DND-41 (cell line): ENCODE measurements around the gene CARMIL1.

ENCODE experiments used
- ATAC-seq: fragments of 200-7000 bp; cut with Tn5 transposase; 3 replicates; pipeline ENCODE4 v1.9.1; 2021; ENCODE audit warnings: low read depth; ENCODE audit not compliant: insufficient read depth
- DNase-seq: peaks from one replicate; pipeline ENCODE4 v3.0.0-alpha.2; 2020
- H2AFZ ChIP-seq: 2 replicates; pipeline ENCODE4 v1.6.0; 2012; ENCODE audit warnings: low read depth, low read length
- H3K27ac ChIP-seq: 2 replicates; pipeline ENCODE4 v1.5.1; 2012; ENCODE audit warnings: low read length, inconsistent platforms
- H3K27me3 ChIP-seq: fragments of 200-600 bp; sonication (generic); 2 replicates; pipeline ENCODE4 v1.6.0; 2012; ENCODE audit warnings: low read length, mild to moderate bottlenecking, inconsistent platforms; ENCODE audit not compliant: insufficient read depth, poor library complexity
- H3K36me3 ChIP-seq: 2 replicates; pipeline ENCODE4 v1.5.1; 2012; ENCODE audit warnings: low read length, inconsistent platforms; ENCODE audit not compliant: insufficient read depth
- H3K4me1 ChIP-seq: 2 replicates; pipeline ENCODE4 v1.5.1; 2012; ENCODE audit warnings: mild to moderate bottlenecking, low read length; ENCODE audit not compliant: insufficient read depth
- H3K4me2 ChIP-seq: 2 replicates; pipeline ENCODE4 v1.6.0; 2012; ENCODE audit warnings: mild to moderate bottlenecking, moderate library complexity, low read length, inconsistent platforms; ENCODE audit not compliant: insufficient read depth
- H3K4me3 ChIP-seq, 2 experiments: fragments of 200-600 bp in 1 of 2; shearing (Covaris generic) in 1 of 2; 2 replicates each; pipeline ENCODE4 v1.5.1; 2012 to 2016; ENCODE audit warnings: inconsistent platforms in 2 of 2, low read length in 2 of 2, mild to moderate bottlenecking in 2 of 2, low read depth in 1 of 2, moderate library complexity in 1 of 2
- H3K79me2 ChIP-seq: 2 replicates; pipeline ENCODE4 v1.6.0; 2012; ENCODE audit warnings: low read length, inconsistent platforms; ENCODE audit not compliant: insufficient read depth
- H3K9ac ChIP-seq: 2 replicates; pipeline ENCODE4 v1.6.0; 2012; ENCODE audit warnings: low read depth, mild to moderate bottlenecking, inconsistent platforms, low read length, moderate library complexity
- H3K9me3 ChIP-seq: 2 replicates; pipeline ENCODE4 v1.5.1; 2012; ENCODE audit warnings: low read length, moderate library complexity, mild to moderate bottlenecking, inconsistent platforms; ENCODE audit not compliant: insufficient read depth, severe bottlenecking
- H4K20me1 ChIP-seq: 2 replicates; pipeline ENCODE4 v1.6.0; 2012; ENCODE audit warnings: low read length; ENCODE audit not compliant: insufficient read depth
- CTCF ChIP-seq: IDR thresholded peaks from 2 replicates; pipeline ENCODE4 v1.5.1; 2012; ENCODE audit warnings: borderline replicate concordance, low read length, moderate library complexity, mild to moderate bottlenecking; ENCODE audit not compliant: poor library complexity, severe bottlenecking; ENCODE audit errors: extremely low read depth
- EZH2 ChIP-seq: IDR thresholded peaks from 3 replicates; pipeline ENCODE4 v1.6.1; 2012; ENCODE audit warnings: borderline replicate concordance, low read depth, mild to moderate bottlenecking, moderate library complexity, low read length, inconsistent platforms; ENCODE audit not compliant: severe bottlenecking

Gene CARMIL1

GRCh38 chr6:25329161-25329817, 50.1 kb downstream of the CARMIL1 start:
- Histone ChIP-seq H2AFZ (no peak overlapping the region), H3K27me3 (peaks cover 27% of the 10 kb centered on the region), H3K9me3 (no peaks in the 10 kb centered on the region), H3K36me3 (no peaks in the 10 kb centered on the region), H3K27ac (no peak overlapping the region), H3K9ac (no peak overlapping the region), H4K20me1 (no peaks in the 10 kb centered on the region), H3K79me2 (no peaks in the 10 kb centered on the region), H3K4me1 (no peaks in the 10 kb centered on the region), H3K4me3 (no peak overlapping the region), H3K4me2 (no peak overlapping the region)
- no peak for TF ChIP-seq CTCF
- no peak for TF ChIP-seq EZH2
- DNase-seq = no peak
- ATAC-seq = no peak

- H3K9ac ChIP-seq = no peak overlapping the region
- ATAC-seq (no peak), DNase-seq (no peak)
- H2AFZ ChIP-seq = no peak overlapping the region
- H4K20me1 ChIP-seq = no peaks in the 10 kb centered on the region
- H3K79me2 ChIP-seq = no peaks in the 10 kb centered on the region
- TF ChIP-seq CTCF (no peak), EZH2 (no peak)
- H3K4me3 ChIP-seq = no peak overlapping the region
- no peak overlapping the region for H3K4me2 ChIP-seq
- peaks cover 20% of the 10 kb centered on the region for H3K27me3 ChIP-seq
- H3K4me1 ChIP-seq = no peaks in the 10 kb centered on the region
- H3K27ac ChIP-seq = no peak overlapping the region
- no peaks in the 10 kb centered on the region for H3K36me3 ChIP-seq
- no peaks in the 10 kb centered on the region for H3K9me3 ChIP-seq
Measured at GRCh38 chr6:25329982-25330381, 50.8 kb downstream of the CARMIL1 start.

GRCh38 chr6:25330796-25331685, 51.9 kb downstream of the CARMIL1 start:
- Histone ChIP-seq H2AFZ (no peak overlapping the region), H3K79me2 (no peaks in the 10 kb centered on the region), H3K27ac (no peak overlapping the region), H3K4me1 (no peaks in the 10 kb centered on the region), H3K4me3 (no peak overlapping the region), H3K9ac (no peak overlapping the region), H3K9me3 (no peaks in the 10 kb centered on the region), H4K20me1 (no peaks in the 10 kb centered on the region), H3K36me3 (no peaks in the 10 kb centered on the region), H3K4me2 (no peak overlapping the region), H3K27me3 (peaks cover 21% of the 10 kb centered on the region)
- no peak for ATAC-seq
- TF ChIP-seq CTCF (no peak), EZH2 (no peak)
- no peak for DNase-seq
